GM21737 (cell line): ENCODE measurements around the gene ABCD2.
"Not testable (repeated sequence)": the region's sequence is repeated elsewhere in the genome, so short reads cannot be mapped to it uniquely, and the experiment has no call there.

Source experiments
- ATAC-seq: cut with Tn5 transposase; IDR thresholded peaks from one replicate; pipeline ENCODE4 v1.9.1; 2021; ENCODE audit warnings: mild to moderate bottlenecking, moderate library complexity; ENCODE audit not compliant: unreplicated experiment

Gene ABCD2

GRCh38 chr12:39619660-39620433, at the start of gene ABCD2:
TSS of gene ABCD2 (minus strand) at chr12:39619803. CDS start at chr12:39619615, 188 bp downstream.
- ATAC-seq: peak; percentile 77

GRCh38 chr12:39660101-39660500, 40.5 kb upstream of the ABCD2 start:
- no peak for ATAC-seq

GRCh38 chr12:39647383-39647782, 27.8 kb upstream of the ABCD2 start:
- ATAC-seq: no peak

- ATAC-seq: no peak
Measured at GRCh38 chr12:39646963-39647362, 27.4 kb upstream of the ABCD2 start.

GRCh38 chr12:39643052-39643451, 23.4 kb upstream of the ABCD2 start:
- no peak for ATAC-seq

- no peak for ATAC-seq
Measured at GRCh38 chr12:39638840-39639239, 19.2 kb upstream of the ABCD2 start.

GRCh38 chr12:39638178-39638577, 18.6 kb upstream of the ABCD2 start:
- ATAC-seq: no peak

GRCh38 chr12:39632670-39633069, 13.1 kb upstream of the ABCD2 start:
- no peak for ATAC-seq

- no peak for ATAC-seq
Measured at GRCh38 chr12:39628836-39629235, 9.2 kb upstream of the ABCD2 start.

- no peak for ATAC-seq
Measured at GRCh38 chr12:39627914-39628313, 8.3 kb upstream of the ABCD2 start.

GRCh38 chr12:39626033-39626814, 6.6 kb upstream of the ABCD2 start:
- ATAC-seq: no peak

GRCh38 chr12:39623919-39624318, 4.3 kb upstream of the ABCD2 start:
- ATAC-seq: no peak

GRCh38 chr12:39623160-39623559, 3.6 kb upstream of the ABCD2 start:
- ATAC-seq: not testable (repeated sequence)

- ATAC-seq: no peak
Measured at GRCh38 chr12:39622306-39622705, 2.7 kb upstream of the ABCD2 start.

GRCh38 chr12:39621670-39622069, 2.1 kb upstream of the ABCD2 start:
- ATAC-seq: no peak

- ATAC-seq: no peak
Measured at GRCh38 chr12:39620659-39621658, 1.4 kb upstream of the ABCD2 start.

GRCh38 chr12:39619316-39619659, 315 bp downstream of the ABCD2 start:
- ATAC-seq: peak; percentile 5

GRCh38 chr12:39618701-39619100, 902 bp downstream of the ABCD2 start:
- no peak for ATAC-seq

- ATAC-seq: no peak
Measured at GRCh38 chr12:39617887-39618286, 1.7 kb downstream of the ABCD2 start.

- no peak for ATAC-seq
Measured at GRCh38 chr12:39616666-39617065, 2.9 kb downstream of the ABCD2 start.

GRCh38 chr12:39616251-39616650, 3.4 kb downstream of the ABCD2 start:
- ATAC-seq: no peak
